HepG2 (cell line): ENCODE data around the gene MRPL38. TPM values are rescaled to one million over a fixed set of nuclear protein-coding genes. Genes with fewer than 3 reads are reported as not detected.

Experiments
- BCL6 ChIP-seq: IDR thresholded peaks from 2 replicates; pipeline ENCODE4 v1.6.1; 2016; ENCODE audit warnings: missing genetic modification reagents, missing compliant biosample characterization
- HIVEP1 ChIP-seq: sonication (generic); formaldehyde crosslinking; IDR thresholded peaks from 2 replicates; pipeline ENCODE4 v1.4.0; 2020; ENCODE audit warnings: mild to moderate bottlenecking, missing genetic modification reagents
- KLF16 ChIP-seq, 2 experiments: sonication (generic) in 1 of 2; formaldehyde crosslinking in 1 of 2; IDR thresholded peaks; 2 replicates each; pipeline versions ENCODE4 v1.6.1 to v1.8.0; 2016 to 2023; ENCODE audit warnings: missing genetic modification reagents in 2 of 2, missing compliant biosample characterization in 1 of 2
- MAFK ChIP-seq, 2 experiments: IDR thresholded peaks in 1 of 2; conservative IDR thresholded peaks in 1 of 2; 2 replicates each; pipeline ENCODE4 v1.6.1; 2011; ENCODE audit warnings: improper control_type of control experiment in 2 of 2, low read length in 2 of 2
- POLR2G ChIP-seq: fragments of 200-400 bp; formaldehyde crosslinking; IDR thresholded peaks from 2 replicates; pipeline ENCODE4 v1.6.1; 2018; ENCODE audit warnings: mild to moderate bottlenecking, low read depth, low read length, moderate library complexity
- RCOR2 ChIP-seq: IDR thresholded peaks from 2 replicates; pipeline ENCODE4 v1.6.1; 2016; ENCODE audit warnings: missing biosample characterization, missing genetic modification reagents
- SNAPC2 ChIP-seq: sonication (generic); formaldehyde crosslinking; IDR thresholded peaks from 2 replicates; pipeline ENCODE4 v1.8.1; 2022; ENCODE audit warnings: mild to moderate bottlenecking, missing genetic modification reagents
- TAF15 ChIP-seq: fragments of 200-400 bp; formaldehyde crosslinking; IDR thresholded peaks from one replicate; pipeline ENCODE4 v1.6.1; 2018; ENCODE audit warnings: mild to moderate bottlenecking, low read depth, low read length; ENCODE audit not compliant: poor library complexity, severe bottlenecking
- ZBTB20 ChIP-seq: sonication (generic); formaldehyde crosslinking; IDR thresholded peaks from 2 replicates; pipeline ENCODE4 v1.8.1; 2023; ENCODE audit warnings: missing genetic modification reagents, low read depth, mild to moderate bottlenecking, borderline replicate concordance
- ZBTB38 ChIP-seq: sonication (generic); formaldehyde crosslinking; IDR thresholded peaks from 2 replicates; pipeline ENCODE4 v1.5.1; 2020; ENCODE audit warnings: mild to moderate bottlenecking, missing genetic modification reagents
- ZNF382 ChIP-seq: sonication (generic); formaldehyde crosslinking; IDR thresholded peaks from 2 replicates; pipeline ENCODE4 v1.5.0; 2020; ENCODE audit warnings: missing genetic modification reagents, mild to moderate bottlenecking, borderline replicate concordance
- ZNF558 ChIP-seq: sonication (generic); formaldehyde crosslinking; IDR thresholded peaks from 2 replicates; pipeline ENCODE4 v1.9.0; 2022; ENCODE audit warnings: mild to moderate bottlenecking, missing genetic modification reagents, borderline replicate concordance
- ZNF775 ChIP-seq: sonication (generic); formaldehyde crosslinking; IDR thresholded peaks from 2 replicates; pipeline ENCODE4 v1.4.0; 2020; ENCODE audit warnings: missing genetic modification reagents, mild to moderate bottlenecking, moderate library complexity, borderline replicate concordance
- polyA plus RNA-seq, 8 experiments: library from polyadenylated mRNA; depleted of rRNA in 3 of 8; stranded (reverse) in 7 of 8; unstranded in 1 of 8; fragments of >200 nt; fragmentation: Illumina TruSeq in 4 of 8; extraction: Trizol in 4 of 8; gene quantifications; 2 replicates each; pipeline versions ENCODE4 v1.2.1 to v1.2.3, GENCODE V29; 2011 to 2016; ENCODE audit warnings: low read depth in 4 of 8, missing spikeins in 1 of 8, mixed read lengths in 1 of 8; ENCODE audit not compliant: insufficient read depth in 1 of 8
- total RNA-seq, 5 experiments: library from RNA; depleted of rRNA; stranded (reverse); fragments of >200 nt; fragmentation: Illumina TruSeq; extraction: Trizol; gene quantifications; 2 replicates each; pipeline ENCODE4 v1.2.3, GENCODE V29; 2016; ENCODE audit warnings: low read depth in 1 of 5
- TF ChIP-seq, protein P1 (sequence below): sonication (generic); formaldehyde crosslinking; IDR thresholded peaks from 2 replicates; pipeline ENCODE4 v1.5.0; 2020; ENCODE audit warnings: missing genetic modification reagents
- TF ChIP-seq, protein P2 (sequence below): sonication (generic); formaldehyde crosslinking; IDR thresholded peaks from 2 replicates; pipeline ENCODE4 v1.8.0; 2022; ENCODE audit warnings: mild to moderate bottlenecking, missing genetic modification reagents; ENCODE audit not compliant: insufficient replicate concordance
- TF ChIP-seq, protein P3 (sequence below): sonication (generic); formaldehyde crosslinking; IDR thresholded peaks from 2 replicates; pipeline ENCODE4 v1.8.0; 2022; ENCODE audit warnings: missing genetic modification reagents, low read depth, mild to moderate bottlenecking, borderline replicate concordance
- TF ChIP-seq, protein P4 (sequence below): sonication (generic); formaldehyde crosslinking; IDR thresholded peaks from 2 replicates; pipeline ENCODE4 v1.9.0; 2021; ENCODE audit warnings: mild to moderate bottlenecking, missing genetic modification reagents

MRPL38 gene
- total and polyA plus RNA-seq, 2 of the 13 experiments (the other 11 are each of a cell fraction or from before 2014, with no cell fraction given), result 83.7 to 125 TPM

DNA sequence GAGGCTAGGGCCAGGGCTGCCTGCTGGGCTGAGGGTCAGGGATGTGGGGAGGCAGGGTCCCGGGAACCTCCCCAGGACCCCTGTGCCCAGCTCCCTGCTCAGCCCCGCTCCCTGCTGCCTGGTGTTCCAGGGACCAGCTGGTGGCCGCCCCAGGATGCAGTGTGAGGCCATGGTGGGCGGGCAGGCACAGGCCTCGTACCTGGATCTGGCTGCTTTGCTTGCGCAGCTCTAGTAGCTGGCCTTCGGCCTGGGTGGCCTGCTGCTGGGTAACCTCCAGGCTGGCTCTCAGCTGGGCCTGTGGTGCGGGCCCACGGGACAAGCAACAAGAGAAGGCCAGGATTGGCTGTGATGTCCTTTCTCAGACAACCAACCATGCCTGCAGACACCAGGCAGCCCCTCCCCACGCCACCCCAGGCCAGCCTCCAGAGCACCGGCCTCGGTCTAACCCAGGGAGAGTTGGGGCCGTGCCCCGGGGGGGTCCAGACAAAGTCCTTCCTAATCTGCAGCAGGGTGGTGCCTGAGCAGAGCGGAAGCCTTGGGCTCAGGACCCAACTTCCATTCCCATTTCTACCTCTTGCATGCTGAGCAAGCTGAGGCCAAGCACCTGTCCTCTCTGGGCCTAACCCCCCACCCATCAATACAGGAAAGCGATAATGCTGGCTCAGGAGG lies 12.0 kb downstream of the MRPL38 start (continued):
- TF ChIP-seq BCL6 (CRISPR knock-in tag) (peak; percentile 9; the same call in 1 of the 2 replicates), ZBTB38 (CRISPR knock-in tag) (0 out of 2 replicates have a peak, but pooled peaks have one; percentile 46), SNAPC2 (no peak), TAF15 (no peak), ZNF558 (CRISPR knock-in tag) (no peak), HIVEP1 (CRISPR knock-in tag) (no peak), ZBTB20 (CRISPR knock-in tag) (no peak; the same call in 1 of the 2 replicates), ZNF382 (CRISPR knock-in tag) (no peak), MAFK (conservative IDR thresholded peaks at IDR 0.05 in 1 of 2, IDR thresholded peaks at IDR 0.05 in 1 of 2; ENCODE audit: low read length in 2 of 2) (no peak), RCOR2 (no peak), KLF16 (CRISPR knock-in tag; IDR thresholded peaks at IDR 0.05) (peak in 1 of 2 experiments; percentile 46; a peak in 1 of 4 replicates), POLR2G (peak; percentile 84), ZNF775 (no peak)
- TF ChIP-seq, protein P1, sequence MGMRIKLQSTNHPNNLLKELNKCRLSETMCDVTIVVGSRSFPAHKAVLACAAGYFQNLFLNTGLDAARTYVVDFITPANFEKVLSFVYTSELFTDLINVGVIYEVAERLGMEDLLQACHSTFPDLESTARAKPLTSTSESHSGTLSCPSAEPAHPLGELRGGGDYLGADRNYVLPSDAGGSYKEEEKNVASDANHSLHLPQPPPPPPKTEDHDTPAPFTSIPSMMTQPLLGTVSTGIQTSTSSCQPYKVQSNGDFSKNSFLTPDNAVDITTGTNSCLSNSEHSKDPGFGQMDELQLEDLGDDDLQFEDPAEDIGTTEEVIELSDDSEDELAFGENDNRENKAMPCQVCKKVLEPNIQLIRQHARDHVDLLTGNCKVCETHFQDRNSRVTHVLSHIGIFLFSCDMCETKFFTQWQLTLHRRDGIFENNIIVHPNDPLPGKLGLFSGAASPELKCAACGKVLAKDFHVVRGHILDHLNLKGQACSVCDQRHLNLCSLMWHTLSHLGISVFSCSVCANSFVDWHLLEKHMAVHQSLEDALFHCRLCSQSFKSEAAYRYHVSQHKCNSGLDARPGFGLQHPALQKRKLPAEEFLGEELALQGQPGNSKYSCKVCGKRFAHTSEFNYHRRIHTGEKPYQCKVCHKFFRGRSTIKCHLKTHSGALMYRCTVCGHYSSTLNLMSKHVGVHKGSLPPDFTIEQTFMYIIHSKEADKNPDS (CRISPR knock-in tag), result no peak; the same call in 1 of the 2 replicates
- TF ChIP-seq, protein P2, sequence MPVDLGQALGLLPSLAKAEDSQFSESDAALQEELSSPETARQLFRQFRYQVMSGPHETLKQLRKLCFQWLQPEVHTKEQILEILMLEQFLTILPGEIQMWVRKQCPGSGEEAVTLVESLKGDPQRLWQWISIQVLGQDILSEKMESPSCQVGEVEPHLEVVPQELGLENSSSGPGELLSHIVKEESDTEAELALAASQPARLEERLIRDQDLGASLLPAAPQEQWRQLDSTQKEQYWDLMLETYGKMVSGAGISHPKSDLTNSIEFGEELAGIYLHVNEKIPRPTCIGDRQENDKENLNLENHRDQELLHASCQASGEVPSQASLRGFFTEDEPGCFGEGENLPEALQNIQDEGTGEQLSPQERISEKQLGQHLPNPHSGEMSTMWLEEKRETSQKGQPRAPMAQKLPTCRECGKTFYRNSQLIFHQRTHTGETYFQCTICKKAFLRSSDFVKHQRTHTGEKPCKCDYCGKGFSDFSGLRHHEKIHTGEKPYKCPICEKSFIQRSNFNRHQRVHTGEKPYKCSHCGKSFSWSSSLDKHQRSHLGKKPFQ (CRISPR knock-in tag), result no peak
- TF ChIP-seq, protein P3, sequence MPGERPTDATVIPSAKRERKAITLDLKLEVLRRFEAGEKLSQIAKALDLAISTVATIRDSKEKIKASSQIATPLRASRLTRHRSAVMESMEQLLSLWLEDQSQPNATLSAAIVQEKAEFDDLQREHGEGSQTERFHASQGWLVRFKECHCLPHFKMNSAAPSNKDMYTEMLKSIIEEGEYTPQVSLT, result no peak
- TF ChIP-seq, protein P4, sequence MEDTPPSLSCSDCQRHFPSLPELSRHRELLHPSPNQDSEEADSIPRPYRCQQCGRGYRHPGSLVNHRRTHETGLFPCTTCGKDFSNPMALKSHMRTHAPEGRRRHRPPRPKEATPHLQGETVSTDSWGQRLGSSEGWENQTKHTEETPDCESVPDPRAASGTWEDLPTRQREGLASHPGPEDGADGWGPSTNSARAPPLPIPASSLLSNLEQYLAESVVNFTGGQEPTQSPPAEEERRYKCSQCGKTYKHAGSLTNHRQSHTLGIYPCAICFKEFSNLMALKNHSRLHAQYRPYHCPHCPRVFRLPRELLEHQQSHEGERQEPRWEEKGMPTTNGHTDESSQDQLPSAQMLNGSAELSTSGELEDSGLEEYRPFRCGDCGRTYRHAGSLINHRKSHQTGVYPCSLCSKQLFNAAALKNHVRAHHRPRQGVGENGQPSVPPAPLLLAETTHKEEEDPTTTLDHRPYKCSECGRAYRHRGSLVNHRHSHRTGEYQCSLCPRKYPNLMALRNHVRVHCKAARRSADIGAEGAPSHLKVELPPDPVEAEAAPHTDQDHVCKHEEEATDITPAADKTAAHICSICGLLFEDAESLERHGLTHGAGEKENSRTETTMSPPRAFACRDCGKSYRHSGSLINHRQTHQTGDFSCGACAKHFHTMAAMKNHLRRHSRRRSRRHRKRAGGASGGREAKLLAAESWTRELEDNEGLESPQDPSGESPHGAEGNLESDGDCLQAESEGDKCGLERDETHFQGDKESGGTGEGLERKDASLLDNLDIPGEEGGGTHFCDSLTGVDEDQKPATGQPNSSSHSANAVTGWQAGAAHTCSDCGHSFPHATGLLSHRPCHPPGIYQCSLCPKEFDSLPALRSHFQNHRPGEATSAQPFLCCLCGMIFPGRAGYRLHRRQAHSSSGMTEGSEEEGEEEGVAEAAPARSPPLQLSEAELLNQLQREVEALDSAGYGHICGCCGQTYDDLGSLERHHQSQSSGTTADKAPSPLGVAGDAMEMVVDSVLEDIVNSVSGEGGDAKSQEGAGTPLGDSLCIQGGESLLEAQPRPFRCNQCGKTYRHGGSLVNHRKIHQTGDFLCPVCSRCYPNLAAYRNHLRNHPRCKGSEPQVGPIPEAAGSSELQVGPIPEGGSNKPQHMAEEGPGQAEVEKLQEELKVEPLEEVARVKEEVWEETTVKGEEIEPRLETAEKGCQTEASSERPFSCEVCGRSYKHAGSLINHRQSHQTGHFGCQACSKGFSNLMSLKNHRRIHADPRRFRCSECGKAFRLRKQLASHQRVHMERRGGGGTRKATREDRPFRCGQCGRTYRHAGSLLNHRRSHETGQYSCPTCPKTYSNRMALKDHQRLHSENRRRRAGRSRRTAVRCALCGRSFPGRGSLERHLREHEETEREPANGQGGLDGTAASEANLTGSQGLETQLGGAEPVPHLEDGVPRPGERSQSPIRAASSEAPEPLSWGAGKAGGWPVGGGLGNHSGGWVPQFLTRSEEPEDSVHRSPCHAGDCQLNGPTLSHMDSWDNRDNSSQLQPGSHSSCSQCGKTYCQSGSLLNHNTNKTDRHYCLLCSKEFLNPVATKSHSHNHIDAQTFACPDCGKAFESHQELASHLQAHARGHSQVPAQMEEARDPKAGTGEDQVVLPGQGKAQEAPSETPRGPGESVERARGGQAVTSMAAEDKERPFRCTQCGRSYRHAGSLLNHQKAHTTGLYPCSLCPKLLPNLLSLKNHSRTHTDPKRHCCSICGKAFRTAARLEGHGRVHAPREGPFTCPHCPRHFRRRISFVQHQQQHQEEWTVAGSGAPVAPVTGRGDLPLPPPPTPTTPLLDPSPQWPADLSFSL (CRISPR knock-in tag), result no peak
